GM12873 (cell line): ENCODE measurements around the gene VPS33B.

Source experiments
- CTCF ChIP-seq: IDR thresholded peaks from 2 replicates; pipeline ENCODE4 v1.5.1; 2012; ENCODE audit warnings: low read depth, mild to moderate bottlenecking, moderate library complexity, low read length, control low read depth; ENCODE audit not compliant: insufficient read depth; ENCODE audit errors: missing control alignments

The VPS33B gene

GRCh38 chr15:90959028-90959595 is 63.3 kb downstream of the VPS33B start:
- TF ChIP-seq CTCF, result no peak

GRCh38 chr15:90957791-90958190 is 64.6 kb downstream of the VPS33B start:
- TF ChIP-seq CTCF, result no peak

- no peak for TF ChIP-seq CTCF
Measured at GRCh38 chr15:90957031-90957790, 65.2 kb downstream of the VPS33B start.

DNA sequence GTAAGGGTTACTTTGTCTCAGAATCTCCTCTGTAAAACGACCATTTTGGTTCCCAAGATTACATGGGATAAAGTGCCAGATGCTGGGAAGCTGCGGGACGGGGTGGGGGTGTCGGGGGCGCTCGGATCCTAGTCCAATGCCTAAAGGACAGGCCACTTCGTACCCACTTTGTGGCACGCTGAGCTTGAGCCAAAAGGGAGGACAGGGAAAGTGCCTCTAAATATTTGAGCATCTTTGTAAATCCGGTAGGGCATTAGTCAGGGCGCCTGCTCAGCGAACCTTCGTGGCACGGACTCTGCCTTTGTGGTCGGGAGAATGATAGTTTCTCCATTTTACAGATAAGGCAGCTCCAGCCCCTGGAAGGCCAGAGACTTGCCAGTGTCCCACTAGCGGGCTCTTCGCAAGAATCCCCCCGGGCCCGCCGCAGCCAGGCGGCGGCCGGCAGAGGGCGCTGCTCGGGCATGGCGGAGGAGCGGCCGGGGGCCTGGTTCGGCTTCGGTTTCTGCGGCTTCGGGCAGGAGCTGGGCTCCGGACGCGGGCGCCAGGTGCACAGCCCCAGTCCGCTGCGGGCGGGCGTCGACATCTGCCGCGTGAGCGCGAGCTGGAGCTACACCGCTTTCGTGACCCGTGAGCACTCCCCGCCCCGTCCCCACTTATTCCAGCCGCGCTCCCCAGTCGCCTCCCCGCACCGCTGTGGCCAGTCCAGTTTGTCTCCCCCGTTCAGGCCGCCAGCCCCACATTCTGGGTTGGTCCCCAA is 65.9 kb downstream of the VPS33B start:
- peak; percentile 94 for TF ChIP-seq CTCF

GRCh38 chr15:90955624-90956273 is 66.6 kb downstream of the VPS33B start:
- no peak for TF ChIP-seq CTCF

DNA sequence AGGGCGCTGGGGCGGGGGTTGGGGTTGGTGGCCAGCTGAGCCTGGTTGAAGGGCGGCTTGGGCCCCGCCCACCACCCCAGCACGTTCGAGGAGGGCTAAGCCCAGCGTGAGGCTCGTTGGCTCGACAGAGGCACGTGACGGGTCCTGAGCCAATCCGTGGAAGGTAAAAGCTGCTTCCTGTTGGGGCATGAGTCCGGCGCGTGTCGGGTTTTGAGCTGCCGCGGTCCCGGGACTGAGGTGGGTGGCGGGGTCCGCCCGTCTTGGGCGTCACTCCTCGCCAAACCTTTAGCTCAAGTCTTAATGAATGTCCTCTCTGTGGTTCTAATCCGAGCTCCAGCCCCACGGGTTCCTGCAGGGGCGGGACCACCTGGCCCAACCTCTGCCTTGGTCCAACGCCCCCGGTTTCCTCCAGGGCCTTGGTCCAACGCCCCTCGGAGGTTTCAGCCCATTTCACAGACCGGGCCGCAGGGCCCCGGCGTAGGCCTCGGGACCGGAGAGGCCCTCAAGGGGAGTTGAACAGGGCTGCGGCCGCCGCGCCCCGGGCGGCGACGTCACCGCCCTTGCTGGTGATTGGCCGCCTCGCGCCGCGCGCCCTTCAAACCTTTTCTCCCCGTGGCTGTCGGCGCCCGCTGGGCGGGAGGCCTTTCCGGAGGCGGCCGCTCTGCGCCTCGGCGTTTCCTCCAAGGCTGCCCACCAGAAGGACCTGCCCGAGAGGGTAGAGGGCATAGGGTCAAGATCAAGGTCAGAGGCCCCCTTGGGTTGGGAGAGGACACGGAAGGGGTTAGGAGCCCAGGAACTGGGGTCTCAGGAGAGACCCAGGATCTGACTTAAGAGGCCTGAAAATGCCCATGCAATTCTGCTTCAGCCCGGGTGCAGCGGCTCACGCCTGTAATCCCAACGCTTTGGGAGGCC is 67.4 kb downstream of the VPS33B start, which contains the start of gene RCCD1:
Gene RCCD1, plus strand, starts transcription at position 173 of the 912 bp plus-strand sequence. CDS start 1,851 bp downstream, outside the sequence.
- TF ChIP-seq CTCF, result no peak
